GM12801 (cell line): ENCODE measurements around the gene DNM3.

Experiments
- TF ChIP-seq, protein P1 (sequence below): IDR thresholded peaks from one replicate; pipeline ENCODE4 v1.5.1; 2011; ENCODE audit warnings: control low read depth; ENCODE audit not compliant: insufficient read length; ENCODE audit errors: extremely low read depth

Gene DNM3

DNA sequence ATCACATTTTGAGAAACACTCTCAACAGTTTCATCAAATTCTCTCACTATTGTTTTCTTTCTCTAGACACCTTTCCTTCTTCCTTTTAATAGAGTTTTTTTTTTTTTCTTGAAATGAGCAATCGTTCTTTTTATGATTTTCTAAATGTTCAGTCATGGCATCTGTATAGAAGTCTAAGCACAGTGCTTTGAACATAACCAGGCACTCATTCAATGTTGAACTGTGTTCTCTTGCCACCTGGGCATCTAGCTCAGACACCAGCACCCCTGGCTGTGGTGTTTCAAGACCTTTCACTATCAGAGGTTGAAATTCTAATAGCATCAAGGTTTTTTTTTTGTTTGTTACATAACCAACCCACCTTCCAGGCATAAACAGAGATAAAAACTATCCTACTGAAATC lies 96.6 kb downstream of the DNM3 start:
- TF ChIP-seq, protein P1, sequence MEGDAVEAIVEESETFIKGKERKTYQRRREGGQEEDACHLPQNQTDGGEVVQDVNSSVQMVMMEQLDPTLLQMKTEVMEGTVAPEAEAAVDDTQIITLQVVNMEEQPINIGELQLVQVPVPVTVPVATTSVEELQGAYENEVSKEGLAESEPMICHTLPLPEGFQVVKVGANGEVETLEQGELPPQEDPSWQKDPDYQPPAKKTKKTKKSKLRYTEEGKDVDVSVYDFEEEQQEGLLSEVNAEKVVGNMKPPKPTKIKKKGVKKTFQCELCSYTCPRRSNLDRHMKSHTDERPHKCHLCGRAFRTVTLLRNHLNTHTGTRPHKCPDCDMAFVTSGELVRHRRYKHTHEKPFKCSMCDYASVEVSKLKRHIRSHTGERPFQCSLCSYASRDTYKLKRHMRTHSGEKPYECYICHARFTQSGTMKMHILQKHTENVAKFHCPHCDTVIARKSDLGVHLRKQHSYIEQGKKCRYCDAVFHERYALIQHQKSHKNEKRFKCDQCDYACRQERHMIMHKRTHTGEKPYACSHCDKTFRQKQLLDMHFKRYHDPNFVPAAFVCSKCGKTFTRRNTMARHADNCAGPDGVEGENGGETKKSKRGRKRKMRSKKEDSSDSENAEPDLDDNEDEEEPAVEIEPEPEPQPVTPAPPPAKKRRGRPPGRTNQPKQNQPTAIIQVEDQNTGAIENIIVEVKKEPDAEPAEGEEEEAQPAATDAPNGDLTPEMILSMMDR, result no peak

- TF ChIP-seq, protein P1, result no peak
Observed at GRCh38 chr1:171939740-171940139, 98.4 kb downstream of the DNM3 start.

DNA sequence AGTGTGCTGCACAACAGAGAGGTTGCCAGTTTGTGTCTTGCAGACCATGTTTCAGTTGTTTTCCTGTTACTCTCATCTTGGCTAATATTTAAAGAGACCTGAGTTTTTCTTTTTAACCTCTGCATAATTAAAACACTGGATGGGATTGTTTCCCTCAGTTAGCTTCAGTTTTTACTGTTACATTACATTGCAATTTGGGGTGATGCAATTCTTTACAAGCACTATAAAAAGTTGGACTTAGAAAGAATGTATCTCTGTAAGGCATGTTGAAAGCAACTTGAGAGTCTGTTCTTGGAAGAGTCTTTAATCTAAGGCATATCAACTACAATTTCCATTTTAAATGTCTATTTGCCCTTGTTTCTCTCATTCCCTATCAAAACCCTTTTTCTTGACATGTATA lies 99.1 kb downstream of the DNM3 start:
- TF ChIP-seq, protein P1, result no peak

- TF ChIP-seq, protein P1, result no peak
Observed at GRCh38 chr1:171941920-171942319, 100.6 kb downstream of the DNM3 start.

GRCh38 chr1:171943973-171944561 lies 102.8 kb downstream of the DNM3 start:
- TF ChIP-seq, protein P1, result no peak

GRCh38 chr1:171948511-171948910 lies 107.2 kb downstream of the DNM3 start:
- TF ChIP-seq, protein P1, result no peak

DNA sequence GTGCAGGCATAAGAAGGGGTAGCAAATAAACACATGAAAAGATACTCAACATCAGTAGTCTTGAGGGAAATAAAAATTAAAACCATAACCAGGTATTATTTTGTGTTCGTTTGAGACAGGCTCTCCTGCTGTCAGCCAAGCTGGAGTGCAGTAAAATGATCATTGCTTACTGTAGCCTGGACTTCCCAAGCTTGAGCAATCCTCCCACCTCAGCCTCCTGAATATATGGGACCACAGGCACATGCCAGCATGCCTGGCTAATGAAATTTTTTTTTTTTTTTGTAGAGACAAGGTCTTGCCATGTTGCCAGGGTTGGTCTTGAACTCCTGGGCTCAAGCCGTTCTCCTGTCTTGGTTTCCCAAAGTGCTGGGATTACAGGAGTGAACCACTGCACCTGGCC lies 108.0 kb downstream of the DNM3 start:
- TF ChIP-seq, protein P1, result no peak

GRCh38 chr1:171953835-171954234 lies 112.5 kb downstream of the DNM3 start:
- TF ChIP-seq, protein P1, result no peak
